ENCODE results near the gene SDHB. TPM values are rescaled to one million over a fixed set of nuclear protein-coding genes. Genes with fewer than 3 reads are reported as not detected.

SDHB gene
- total RNA-seq, 1 experiment from 2014 or later = 159 TPM

- DNase-seq (ENCODE audit: low read depth, low spot score) = no peak
- TF ChIP-seq TCF7L2 (IDR thresholded peaks at IDR 0.05; ENCODE audit: borderline replicate concordance, extremely low read depth, insufficient read depth, insufficient read length) (no peak), ELF1 (IDR thresholded peaks at IDR 0.05; ENCODE audit: borderline replicate concordance, low read depth) (no peak), SRF (IDR thresholded peaks at IDR 0.05; ENCODE audit: low read depth) (no peak), REST (IDR thresholded peaks at IDR 0.05; ENCODE audit: low read depth) (no peak), JUND (IDR thresholded peaks at IDR 0.05) (no peak), EZH2phosphoT487 (IDR thresholded peaks at IDR 0.05; ENCODE audit: borderline replicate concordance) (no peak), POLR2AphosphoS5 (IDR thresholded peaks at IDR 0.05; ENCODE audit: low read depth, low read length) (no peak), CBX3 (IDR thresholded peaks at IDR 0.05; ENCODE audit: low read depth) (no peak), CEBPB (IDR thresholded peaks at IDR 0.05; ENCODE audit: low read depth) (no peak), ZNF274 (IDR thresholded peaks at IDR 0.05; ENCODE audit: low read depth, low read length) (no peak)
- Histone ChIP-seq H3K9ac (ENCODE audit: low read length) (no peak overlapping the region), H3K4me1 (ENCODE audit: control insufficient read depth in 1 of 2, insufficient read depth in 2 of 2, low read length in 2 of 2) (peaks cover 0 to 5% of the 10 kb centered on the region in 2 experiments; a peak in 1 of 4 replicates), H3K27ac (ENCODE audit: low read depth, low read length) (no peak overlapping the region), H3K36me3 (ENCODE audit: control insufficient read depth in 1 of 2, insufficient read depth in 2 of 2, low read length in 2 of 2) (no peaks in the 10 kb centered on the region), H3K4me3 (replicated peaks in 1 of 2; ENCODE audit: low read depth in 1 of 2, low read length in 2 of 2) (no peak overlapping the region), H2AFZ (ENCODE audit: low read depth, low read length, poor library complexity, severe bottlenecking) (no peak overlapping the region), H3K4me2 (ENCODE audit: low read length) (no peak overlapping the region), H3K79me2 (ENCODE audit: insufficient read depth, low read length) (no peaks in the 10 kb centered on the region), H3K9me3 (ENCODE audit: control insufficient read depth in 1 of 2, insufficient read depth in 1 of 2, low read depth in 1 of 2, low read length in 2 of 2) (no peaks in the 10 kb centered on the region), H4K20me1 (ENCODE audit: insufficient read depth) (no peaks in the 10 kb centered on the region), H3K9me2 (ENCODE audit: insufficient read depth) (no peaks in the 10 kb centered on the region), H3K27me3 (ENCODE audit: insufficient read depth, low read length) (no peaks in the 10 kb centered on the region)
- ATAC-seq = peak; percentile 48
- ChIA-PET RAD21 (ENCODE audit: low non-redundant PET in 1 of 2, low total read pairs in 2 of 2, uncharacterized antibody in 2 of 2, unreplicated experiment in 2 of 2) (no interaction called here), POLR2A (no interaction called here), CTCF (interaction anchor here (0.6 kb wide), 1 partner anchor 463 kb away, joined by 3 read pairs; no protein-coding TSS in a partner anchor)
- no TSS peak for BruUV-seq (replicated peaks)
- intact Hi-C loops (cut with micrococcal nuclease) = no loop called here
These were observed 44.0 kb upstream of the SDHB start for GRCh38 chr1:17097787-17098186.
